Osteoblast (primary cell): Measurements from ENCODE around the gene ITIH4. TPM values are rescaled to one million over a fixed set of nuclear protein-coding genes. Genes with fewer than 3 reads are reported as not detected.

ENCODE experiments used
- DNase-seq: peaks from one replicate; pipeline ENCODE4 v3.0.0; 2011; ENCODE audit warnings: low spot score, mixed read lengths; ENCODE audit not compliant: insufficient read length; ENCODE audit errors: missing footprints
- H2AFZ ChIP-seq: 2 replicates; pipeline ENCODE4 v1.6.0; 2011; ENCODE audit warnings: mild to moderate bottlenecking, low read length
- H3K27ac ChIP-seq: 2 replicates; pipeline ENCODE4 v1.5.1; 2011; ENCODE audit warnings: mild to moderate bottlenecking, low read depth, low read length, moderate library complexity
- H3K27me3 ChIP-seq: 2 replicates; pipeline ENCODE4 v1.6.0; 2012; ENCODE audit warnings: mild to moderate bottlenecking, control low read depth, inconsistent platforms, low read length, moderate library complexity; ENCODE audit not compliant: insufficient read depth
- H3K36me3 ChIP-seq: 2 replicates; pipeline ENCODE4 v1.5.1; 2011; ENCODE audit warnings: mild to moderate bottlenecking, low read length, control low read depth, moderate library complexity; ENCODE audit not compliant: insufficient read depth
- H3K4me1 ChIP-seq: 2 replicates; pipeline ENCODE4 v1.5.1; 2011; ENCODE audit warnings: mild to moderate bottlenecking, low read length, control low read depth, moderate library complexity; ENCODE audit not compliant: insufficient read depth
- H3K4me2 ChIP-seq: 2 replicates; pipeline ENCODE4 v1.6.0; 2011; ENCODE audit warnings: mild to moderate bottlenecking, low read length; ENCODE audit not compliant: insufficient read depth
- H3K4me3 ChIP-seq: fragments of 200-600 bp; sonication (generic); 3 replicates; pipeline ENCODE4 v1.5.1; 2012; ENCODE audit warnings: mild to moderate bottlenecking, low read length, inconsistent platforms; ENCODE audit not compliant: insufficient read depth
- H3K79me2 ChIP-seq: 2 replicates; pipeline ENCODE4 v1.6.0; 2012; ENCODE audit warnings: mild to moderate bottlenecking, low read length, control low read depth, inconsistent platforms; ENCODE audit not compliant: insufficient read depth
- H3K9me3 ChIP-seq: 2 replicates; pipeline ENCODE4 v1.5.1; 2011; ENCODE audit warnings: low read depth, low read length, control low read depth
- H4K20me1 ChIP-seq: 2 replicates; pipeline ENCODE4 v1.6.0; 2012; ENCODE audit warnings: mild to moderate bottlenecking, low read length, control low read depth; ENCODE audit not compliant: insufficient read depth
- CTCF ChIP-seq: IDR thresholded peaks from 2 replicates; pipeline ENCODE4 v1.5.1; 2011; ENCODE audit warnings: mild to moderate bottlenecking, low read depth, low read length, moderate library complexity; ENCODE audit errors: extremely low read depth
- total RNA-seq: library from RNA; depleted of rRNA; stranded (reverse); fragments of >200 nt; gene quantifications from 2 replicates; pipeline ENCODE4 v1.2.3, GENCODE V29; 2012

The ITIH4 gene
- total RNA-seq, 1 donor = 2.5 TPM

GRCh38 chr3:52865994-52866393 is 35.5 kb upstream of the ITIH4 start:
- H4K20me1 ChIP-seq = peaks cover 22% of the 10 kb centered on the region
- peaks cover 6% of the 10 kb centered on the region for H3K79me2 ChIP-seq
- TF ChIP-seq CTCF = no peak
- no peaks in the 10 kb centered on the region for H3K27me3 ChIP-seq
- H3K27ac ChIP-seq = no peak overlapping the region
- no peak overlapping the region for H2AFZ ChIP-seq
- no peak overlapping the region for H3K4me3 ChIP-seq
- no peak overlapping the region for H3K4me2 ChIP-seq
- DNase-seq = peak; percentile 66
- H3K36me3 ChIP-seq = no peaks in the 10 kb centered on the region
- no peaks in the 10 kb centered on the region for H3K4me1 ChIP-seq
- no peaks in the 10 kb centered on the region for H3K9me3 ChIP-seq

GRCh38 chr3:52860424-52860768 is 29.9 kb upstream of the ITIH4 start:
- Histone ChIP-seq H3K9me3 (no peaks in the 10 kb centered on the region), H3K4me1 (no peaks in the 10 kb centered on the region), H2AFZ (no peak overlapping the region), H3K4me2 (no peak overlapping the region), H4K20me1 (peaks cover 14% of the 10 kb centered on the region), H3K27ac (no peak overlapping the region), H3K4me3 (no peak overlapping the region), H3K36me3 (no peaks in the 10 kb centered on the region), H3K27me3 (no peaks in the 10 kb centered on the region), H3K79me2 (no peaks in the 10 kb centered on the region)
- no peak for TF ChIP-seq CTCF
- no peak for DNase-seq

GRCh38 chr3:52859686-52860423 is 29.4 kb upstream of the ITIH4 start:
- Histone ChIP-seq H3K4me3 (no peak overlapping the region), H3K9me3 (no peaks in the 10 kb centered on the region), H3K79me2 (no peaks in the 10 kb centered on the region), H3K36me3 (no peaks in the 10 kb centered on the region), H2AFZ (no peak overlapping the region), H3K27me3 (no peaks in the 10 kb centered on the region), H4K20me1 (peaks cover 16% of the 10 kb centered on the region), H3K4me2 (no peak overlapping the region), H3K27ac (no peak overlapping the region), H3K4me1 (no peaks in the 10 kb centered on the region)
- TF ChIP-seq CTCF = no peak
- no peak for DNase-seq

- Histone ChIP-seq H3K79me2 (no peaks in the 10 kb centered on the region), H3K4me3 (no peak overlapping the region), H2AFZ (no peak overlapping the region), H3K27ac (no peak overlapping the region), H3K36me3 (no peaks in the 10 kb centered on the region), H3K9me3 (no peaks in the 10 kb centered on the region), H3K27me3 (no peaks in the 10 kb centered on the region), H3K4me2 (no peak overlapping the region), H3K4me1 (no peaks in the 10 kb centered on the region), H4K20me1 (peaks cover 16% of the 10 kb centered on the region)
- DNase-seq = no peak
- TF ChIP-seq CTCF = no peak
Measured at GRCh38 chr3:52857864-52858263, 27.4 kb upstream of the ITIH4 start.
